Activated CD8-positive, alpha-beta memory T cell treated with anti-CD3 and anti-CD28 coated beads, Interleukin-2, amount 50 U/mL, for 1 hour (primary cell): ENCODE data around the gene NRROS.

ENCODE experiments used
- DNase-seq: peaks from one replicate; pipeline ENCODE4 v3.0.0-alpha.2; 2020; ENCODE audit errors: extremely low read depth

NRROS gene

GRCh38 chr3:196650740-196651311, 11.3 kb downstream of the NRROS start:
- DNase-seq = no peak

GRCh38 chr3:196651819-196652218, 12.3 kb downstream of the NRROS start:
- no peak for DNase-seq

GRCh38 chr3:196652961-196653795, 13.7 kb downstream of the NRROS start:
- DNase-seq = no peak

DNA sequence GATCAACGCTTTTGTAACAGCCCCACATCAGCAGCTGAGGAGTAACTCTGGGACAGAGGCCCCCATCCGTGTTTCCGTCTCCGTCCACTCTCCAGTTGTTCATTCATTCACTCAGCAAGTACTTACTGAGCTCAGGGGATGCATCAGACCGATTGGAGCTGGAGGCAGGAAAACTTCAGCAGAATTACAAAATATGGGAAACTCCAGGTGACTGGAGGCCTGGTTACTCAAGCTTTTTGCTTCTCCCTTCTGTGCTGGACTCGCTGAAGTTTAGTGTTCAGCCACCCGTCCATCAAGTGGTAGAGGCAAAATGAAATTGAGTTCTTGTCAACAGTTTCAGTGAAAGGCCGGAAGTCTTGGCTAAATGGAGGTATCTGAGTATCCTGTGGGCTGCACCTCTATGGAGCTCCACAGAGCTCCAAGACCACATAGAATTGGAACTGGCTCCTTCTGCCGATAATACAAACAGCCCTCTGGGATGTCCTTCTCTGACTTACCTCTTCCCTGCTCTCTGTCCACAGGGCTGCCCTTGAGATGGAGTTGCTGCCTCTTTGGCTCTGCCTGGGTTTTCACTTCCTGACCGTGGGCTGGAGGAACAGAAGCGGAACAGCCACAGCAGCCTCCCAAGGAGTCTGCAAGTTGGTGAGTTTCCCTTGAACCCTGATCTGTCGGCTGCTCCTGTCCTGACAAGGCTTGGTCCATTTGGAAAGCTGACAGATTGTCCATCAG, 14.7 kb downstream of the NRROS start:
- DNase-seq = no peak

GRCh38 chr3:196654735-196655090, 15.2 kb downstream of the NRROS start:
- DNase-seq = no peak

- DNase-seq = no peak
Measured at GRCh38 chr3:196655496-196655895, 16.0 kb downstream of the NRROS start.

DNA sequence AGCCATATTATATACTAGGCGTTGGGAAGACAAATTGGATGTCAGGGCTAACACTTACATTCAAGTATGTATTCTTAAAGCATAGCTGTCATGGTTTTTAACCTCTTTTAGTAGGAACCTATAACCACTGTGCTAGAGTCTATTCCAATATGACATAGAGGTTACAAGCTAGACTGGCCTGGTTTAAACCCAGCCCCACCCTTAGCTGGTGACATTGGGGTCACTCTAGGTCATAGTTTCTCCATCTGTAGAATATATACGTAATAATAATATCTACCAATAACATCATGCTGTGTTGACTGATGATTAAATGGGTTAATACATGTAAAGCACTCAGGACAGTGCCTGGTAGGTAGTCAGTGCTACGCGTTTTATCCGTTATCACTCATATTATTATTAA, 16.7 kb downstream of the NRROS start:
- DNase-seq = no peak

- no peak for DNase-seq
Measured at GRCh38 chr3:196659901-196660351, 20.4 kb downstream of the NRROS start.

DNA sequence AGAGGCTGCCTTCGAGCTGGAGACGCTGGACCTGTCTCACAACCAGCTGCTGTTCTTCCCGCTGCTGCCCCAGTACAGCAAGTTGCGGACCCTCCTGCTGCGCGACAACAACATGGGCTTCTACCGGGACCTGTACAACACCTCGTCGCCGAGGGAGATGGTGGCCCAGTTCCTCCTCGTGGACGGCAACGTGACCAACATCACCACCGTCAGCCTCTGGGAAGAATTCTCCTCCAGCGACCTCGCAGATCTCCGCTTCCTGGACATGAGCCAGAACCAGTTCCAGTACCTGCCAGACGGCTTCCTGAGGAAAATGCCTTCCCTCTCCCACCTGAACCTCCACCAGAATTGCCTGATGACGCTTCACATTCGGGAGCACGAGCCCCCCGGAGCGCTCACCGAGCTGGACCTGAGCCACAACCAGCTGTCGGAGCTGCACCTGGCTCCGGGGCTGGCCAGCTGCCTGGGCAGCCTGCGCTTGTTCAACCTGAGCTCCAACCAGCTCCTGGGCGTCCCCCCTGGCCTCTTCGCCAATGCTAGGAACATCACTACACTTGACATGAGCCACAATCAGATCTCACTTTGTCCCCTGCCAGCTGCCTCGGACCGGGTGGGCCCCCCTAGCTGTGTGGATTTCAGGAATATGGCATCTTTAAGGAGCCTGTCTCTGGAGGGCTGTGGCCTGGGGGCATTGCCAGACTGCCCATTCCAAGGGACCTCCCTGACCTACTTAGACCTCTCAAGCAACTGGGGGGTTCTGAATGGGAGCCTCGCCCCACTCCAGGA, 21.1 kb downstream of the NRROS start:
- DNase-seq = no peak

- no peak for DNase-seq
Measured at GRCh38 chr3:196661400-196661799, 21.9 kb downstream of the NRROS start.

DNA sequence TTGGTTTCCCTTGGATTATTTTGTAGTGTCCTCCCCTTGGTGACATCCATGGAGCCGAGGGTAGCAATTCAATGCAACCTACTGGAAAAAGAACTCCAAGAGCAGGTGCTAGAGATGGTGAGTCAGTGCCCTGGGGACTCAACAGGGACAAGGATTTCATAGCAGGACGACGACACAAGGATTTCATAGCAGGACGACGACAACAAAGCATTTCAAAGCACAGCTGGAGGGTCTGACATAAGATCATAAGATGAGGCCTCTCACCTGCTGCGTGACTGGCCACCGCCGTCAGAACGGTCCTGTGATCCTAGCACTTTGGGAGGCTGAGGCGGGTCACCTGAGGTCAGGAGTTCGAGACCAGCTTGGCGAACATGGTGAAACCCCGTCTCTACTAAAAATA, 22.5 kb downstream of the NRROS start:
- no peak for DNase-seq

GRCh38 chr3:196662711-196663571, 23.4 kb downstream of the NRROS start:
- no peak for DNase-seq

GRCh38 chr3:196666001-196666867, 26.7 kb downstream of the NRROS start:
- DNase-seq = no peak

DNA sequence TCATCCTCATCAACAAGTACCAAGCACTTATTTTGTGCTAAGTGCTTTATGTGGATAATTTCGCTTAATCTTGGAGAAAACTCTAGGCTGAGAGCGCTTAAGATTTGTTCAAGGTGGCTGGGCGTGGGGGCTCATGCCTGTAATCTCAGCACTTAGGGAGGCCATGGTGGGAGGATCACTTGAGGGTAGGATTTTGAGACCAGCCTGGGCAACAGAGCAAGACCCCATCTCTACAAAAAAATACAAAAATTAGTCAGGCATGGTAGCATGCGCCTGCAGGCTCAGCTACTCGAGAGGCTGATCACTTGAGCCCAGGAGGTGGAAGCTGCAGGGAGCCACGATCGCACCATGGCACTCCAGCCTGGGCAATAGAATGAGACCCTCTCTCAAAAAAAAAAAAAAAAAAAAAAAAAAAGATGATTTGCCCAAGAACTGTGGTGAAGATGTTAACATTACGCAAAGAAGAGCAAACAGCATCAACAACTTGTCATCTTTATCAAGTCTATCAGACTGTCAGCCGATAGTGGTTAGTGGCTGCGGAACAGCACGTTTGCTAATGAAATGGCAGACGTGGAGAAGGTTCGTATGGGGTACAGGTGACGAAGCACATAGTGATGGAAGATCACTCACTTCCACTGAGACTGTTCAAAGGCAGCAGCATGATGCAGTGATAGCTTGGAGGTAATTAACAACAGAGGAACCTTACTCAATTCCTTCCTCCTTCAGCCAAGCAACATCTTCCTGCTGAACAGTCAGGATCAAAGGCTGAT, 27.7 kb downstream of the NRROS start:
- DNase-seq = no peak

DNA sequence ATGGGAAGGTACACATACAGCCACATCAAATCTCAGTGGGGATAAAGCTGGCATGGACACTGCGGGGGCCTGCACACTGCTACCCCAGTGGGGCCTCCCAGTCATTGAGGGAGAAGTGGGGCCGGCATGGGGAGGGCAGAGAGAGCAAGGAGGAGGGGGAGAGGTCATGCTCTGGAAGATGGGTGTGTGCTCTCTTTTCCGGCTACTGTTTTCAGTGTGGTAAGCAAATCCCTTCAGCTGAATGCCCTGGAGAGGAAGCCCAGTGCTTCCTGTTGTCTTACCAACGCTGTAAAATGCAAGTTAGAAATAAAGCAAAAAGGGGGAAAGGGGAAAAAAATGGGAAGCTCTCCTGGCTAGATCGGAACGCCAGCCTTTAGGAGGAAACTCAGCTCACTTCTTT, 30.8 kb downstream of the NRROS start:
- DNase-seq = no peak

DNA sequence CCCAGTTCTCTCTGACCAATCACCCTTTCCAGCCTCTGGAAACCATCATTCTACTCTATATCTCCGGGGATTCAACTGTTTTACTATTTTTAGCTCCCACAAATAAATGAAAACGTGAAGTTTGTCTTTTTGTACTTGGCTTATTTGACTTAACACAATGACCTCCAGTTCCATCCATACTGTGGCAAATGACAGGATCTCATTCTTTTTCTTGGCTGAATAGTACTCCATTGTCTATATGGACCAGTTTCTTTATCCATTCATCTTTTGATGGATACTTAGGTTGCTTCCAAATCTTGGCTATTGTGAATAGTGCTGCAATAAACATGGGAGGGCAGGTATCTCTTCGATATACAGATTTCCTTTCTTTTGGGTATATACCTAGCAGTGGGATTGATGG, 34.1 kb downstream of the NRROS start:
- DNase-seq = no peak

- no peak for DNase-seq
Measured at GRCh38 chr3:196677353-196677752, 37.9 kb downstream of the NRROS start.

- no peak for DNase-seq
Measured at GRCh38 chr3:196677931-196678330, 38.4 kb downstream of the NRROS start.
